GM19025 (cell line): ENCODE measurements around the gene GOLIM4.
"Not testable (repeated sequence)": the region's sequence is repeated elsewhere in the genome, so short reads cannot be mapped to it uniquely, and the experiment has no call there.

ENCODE experiments used
- ATAC-seq: cut with Tn5 transposase; IDR thresholded peaks from one replicate; pipeline ENCODE4 v1.9.1; 2021; ENCODE audit warnings: mild to moderate bottlenecking, low read depth, moderate library complexity; ENCODE audit not compliant: unreplicated experiment

The GOLIM4 gene, protein sequence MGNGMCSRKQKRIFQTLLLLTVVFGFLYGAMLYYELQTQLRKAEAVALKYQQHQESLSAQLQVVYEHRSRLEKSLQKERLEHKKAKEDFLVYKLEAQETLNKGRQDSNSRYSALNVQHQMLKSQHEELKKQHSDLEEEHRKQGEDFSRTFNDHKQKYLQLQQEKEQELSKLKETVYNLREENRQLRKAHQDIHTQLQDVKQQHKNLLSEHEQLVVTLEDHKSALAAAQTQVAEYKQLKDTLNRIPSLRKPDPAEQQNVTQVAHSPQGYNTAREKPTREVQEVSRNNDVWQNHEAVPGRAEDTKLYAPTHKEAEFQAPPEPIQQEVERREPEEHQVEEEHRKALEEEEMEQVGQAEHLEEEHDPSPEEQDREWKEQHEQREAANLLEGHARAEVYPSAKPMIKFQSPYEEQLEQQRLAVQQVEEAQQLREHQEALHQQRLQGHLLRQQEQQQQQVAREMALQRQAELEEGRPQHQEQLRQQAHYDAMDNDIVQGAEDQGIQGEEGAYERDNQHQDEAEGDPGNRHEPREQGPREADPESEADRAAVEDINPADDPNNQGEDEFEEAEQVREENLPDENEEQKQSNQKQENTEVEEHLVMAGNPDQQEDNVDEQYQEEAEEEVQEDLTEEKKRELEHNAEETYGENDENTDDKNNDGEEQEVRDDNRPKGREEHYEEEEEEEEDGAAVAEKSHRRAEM

DNA sequence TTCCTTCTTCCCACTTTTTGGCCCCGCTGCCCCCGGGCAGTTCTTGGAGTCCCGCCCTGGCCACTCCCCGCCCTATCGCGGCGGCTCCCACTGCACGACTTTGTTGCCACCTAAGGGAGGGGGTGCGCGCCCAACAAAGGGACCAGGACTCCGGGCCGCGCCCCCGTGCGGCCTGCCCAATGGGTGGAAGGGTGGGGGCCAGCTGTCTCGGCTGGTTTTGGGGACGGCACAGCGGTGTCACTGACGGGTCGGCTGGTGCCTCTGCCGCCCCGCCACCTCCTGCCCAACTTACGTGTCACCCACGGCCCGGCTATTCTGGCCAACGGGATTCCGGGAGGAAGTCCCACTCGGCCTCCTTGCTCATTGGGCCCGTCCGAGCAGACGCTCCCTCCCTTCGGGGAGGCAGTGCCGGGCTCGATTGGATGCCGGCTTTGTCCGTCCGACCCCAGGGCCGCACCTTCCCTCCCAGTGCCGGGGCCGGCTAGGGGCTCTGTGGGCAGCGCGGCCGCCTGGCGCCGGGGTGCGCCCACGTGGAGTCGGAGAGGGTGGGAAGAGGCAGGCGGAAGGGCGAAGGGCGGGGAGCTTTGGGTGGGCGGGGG is at the start of gene GOLIM4:
Gene GOLIM4, minus strand, starts transcription at position 314 of the 599 bp plus-strand sequence. CDS start 639 bp downstream, outside the sequence.
- ATAC-seq, result peak; percentile 83

DNA sequence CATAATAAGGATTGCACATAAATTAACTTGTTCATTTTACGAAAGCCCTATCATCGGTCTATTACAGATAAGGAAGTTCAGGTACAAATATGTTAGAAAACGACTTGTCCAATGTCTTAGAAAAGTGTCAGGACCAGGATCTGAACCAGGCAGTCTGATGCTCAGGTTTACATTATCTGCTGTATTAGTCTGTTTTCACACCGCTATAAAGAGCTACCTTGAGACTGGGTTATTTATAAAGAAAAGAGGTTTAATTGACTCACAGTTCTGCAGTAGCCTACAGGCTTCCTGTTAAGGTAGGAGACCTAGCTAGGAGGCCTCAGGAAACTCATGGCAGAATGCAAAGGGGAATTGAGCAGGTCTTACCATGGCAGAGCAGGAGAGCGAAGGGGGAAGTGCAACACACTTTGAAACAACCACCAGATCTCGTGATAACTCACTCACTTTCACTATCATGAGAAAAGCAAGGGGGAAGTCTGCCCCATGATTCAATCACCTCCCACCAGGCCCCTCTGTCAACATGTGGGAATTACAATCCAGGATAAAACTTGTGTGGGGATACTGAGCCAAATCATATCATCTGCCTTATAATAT is 45.8 kb upstream of the GOLIM4 start:
- ATAC-seq, result no peak

DNA sequence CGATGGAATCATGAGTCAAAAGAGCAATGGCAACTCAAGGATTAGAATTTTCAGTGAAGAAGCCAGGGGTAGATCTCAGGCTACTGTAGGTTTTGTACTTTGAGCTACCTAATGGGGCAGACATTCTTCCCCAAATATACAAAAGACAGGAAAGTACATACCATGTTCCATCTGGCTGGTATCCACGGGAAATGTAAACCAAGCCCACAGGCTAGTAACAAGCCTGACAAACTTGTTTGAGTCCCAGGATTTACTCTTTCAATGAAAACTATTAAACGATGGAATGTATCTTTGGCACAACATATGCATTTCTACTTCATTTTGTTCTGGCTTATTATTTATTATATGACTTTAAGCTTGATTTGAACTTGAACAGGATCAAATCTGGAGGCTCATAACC is 44.2 kb upstream of the GOLIM4 start:
- no peak for ATAC-seq

DNA sequence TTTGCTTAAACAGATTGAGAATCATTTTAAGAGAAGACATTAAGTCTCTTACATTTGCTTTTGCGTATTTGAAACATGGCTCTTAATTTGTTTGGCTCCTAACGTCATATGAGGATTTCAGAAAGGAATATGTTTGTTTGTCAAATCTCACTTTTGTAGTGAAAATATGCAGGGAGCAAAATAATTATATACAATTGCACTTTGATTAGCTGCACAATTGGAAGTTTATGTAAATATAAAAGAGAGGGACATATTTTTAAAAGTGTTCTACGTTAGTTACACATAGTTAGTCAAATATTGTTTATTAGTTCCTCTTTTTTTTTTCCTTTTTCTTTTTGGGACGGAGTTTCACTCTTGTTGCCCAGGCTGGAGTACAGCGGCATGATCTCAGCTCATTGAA is 42.7 kb upstream of the GOLIM4 start:
- no peak for ATAC-seq

DNA sequence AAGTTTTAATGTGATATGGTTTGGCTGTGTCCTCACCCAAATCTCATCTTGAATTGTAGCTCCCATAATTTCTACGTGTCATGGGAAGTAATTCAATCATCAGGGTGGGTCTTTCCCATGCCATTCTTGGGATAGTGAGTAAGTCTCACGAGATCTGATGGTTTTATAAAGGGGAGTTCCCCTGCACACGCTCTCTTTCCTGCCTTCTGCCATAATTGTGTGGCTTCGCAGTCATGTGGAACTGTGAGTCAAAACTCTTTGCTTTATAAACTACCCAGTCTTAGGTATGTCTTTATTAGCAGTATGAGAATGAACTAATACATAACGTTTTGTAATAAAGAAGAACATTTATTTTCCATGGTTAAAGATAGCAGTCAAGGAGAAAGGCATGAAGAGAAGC is 39.2 kb upstream of the GOLIM4 start:
- ATAC-seq, result peak; percentile 78

DNA sequence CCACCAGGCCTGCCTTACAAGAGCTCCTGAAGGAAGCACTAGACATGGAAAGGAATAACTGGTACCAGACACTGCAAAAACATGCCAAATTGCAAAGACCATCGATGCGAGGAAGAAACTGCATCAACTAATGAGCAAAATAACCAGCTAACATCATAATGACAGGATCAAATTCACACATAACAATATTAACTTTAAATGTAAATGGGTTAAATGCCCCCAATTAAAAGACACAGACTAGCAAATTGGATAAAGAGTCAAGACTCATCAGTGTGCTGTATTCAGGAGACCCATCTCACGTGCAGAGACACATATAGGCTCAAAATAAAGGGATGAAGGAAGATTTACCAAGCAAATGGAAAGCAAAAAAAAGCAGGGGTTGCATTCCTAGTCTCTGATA is 34.5 kb upstream of the GOLIM4 start:
- ATAC-seq, result not testable (repeated sequence)

DNA sequence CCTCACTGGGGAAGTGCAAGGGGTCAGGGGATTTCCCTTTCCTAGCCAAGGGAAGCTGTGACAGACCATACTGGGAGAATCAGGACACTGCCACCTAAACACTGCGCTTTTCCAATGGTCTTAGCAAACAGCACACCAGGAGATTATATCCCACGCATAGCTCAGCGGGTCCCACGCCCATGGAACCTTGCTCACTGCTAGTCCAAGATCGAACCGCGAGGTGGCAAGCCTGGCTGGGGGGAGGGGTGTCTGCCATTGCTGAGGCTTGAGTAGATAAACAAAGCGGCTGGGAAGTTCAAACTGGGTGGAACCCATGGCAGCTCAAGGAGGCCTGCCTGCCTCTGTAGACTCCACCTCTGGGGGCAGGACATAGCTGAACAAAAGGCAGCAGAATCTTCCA is 32.7 kb upstream of the GOLIM4 start:
- ATAC-seq, result not testable (repeated sequence)

DNA sequence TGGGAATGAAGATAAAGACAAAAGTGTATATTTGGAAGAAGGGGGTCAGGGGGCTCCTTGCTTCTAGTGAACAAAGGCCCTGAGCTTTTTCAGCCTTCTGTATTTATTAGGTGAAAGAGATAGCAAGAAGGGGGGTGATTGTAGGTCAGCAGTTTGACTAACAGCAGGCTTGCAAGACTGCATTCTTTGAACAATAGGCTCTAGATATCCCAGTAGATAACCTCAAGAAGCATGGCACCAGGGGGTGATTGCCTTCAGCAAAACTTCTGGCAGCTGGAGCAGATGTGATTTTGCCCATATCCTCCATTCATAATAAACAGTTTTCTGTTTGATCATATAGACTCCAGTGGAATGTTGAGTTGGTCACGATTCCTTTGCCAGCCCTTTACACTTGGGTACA is 31.7 kb upstream of the GOLIM4 start:
- no peak for ATAC-seq

DNA sequence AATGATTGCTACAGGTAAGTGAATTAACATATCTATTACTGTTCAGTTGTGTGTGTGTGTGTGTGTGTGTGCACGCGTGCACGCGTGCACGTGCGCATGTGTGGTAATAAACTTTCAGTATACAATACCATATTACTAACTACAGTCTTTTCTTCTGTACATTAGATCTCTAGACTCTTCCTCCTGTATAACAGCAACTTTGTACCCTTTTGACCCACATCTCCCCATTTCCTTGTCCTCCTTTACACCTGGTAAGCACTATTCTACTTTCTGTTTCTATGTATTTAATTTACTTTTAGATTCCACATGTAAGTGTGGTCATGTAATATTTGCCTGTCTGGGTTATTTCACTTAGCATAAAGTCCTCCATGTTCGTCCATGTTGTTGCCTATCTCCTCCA is 29.1 kb upstream of the GOLIM4 start:
- ATAC-seq, result no peak

DNA sequence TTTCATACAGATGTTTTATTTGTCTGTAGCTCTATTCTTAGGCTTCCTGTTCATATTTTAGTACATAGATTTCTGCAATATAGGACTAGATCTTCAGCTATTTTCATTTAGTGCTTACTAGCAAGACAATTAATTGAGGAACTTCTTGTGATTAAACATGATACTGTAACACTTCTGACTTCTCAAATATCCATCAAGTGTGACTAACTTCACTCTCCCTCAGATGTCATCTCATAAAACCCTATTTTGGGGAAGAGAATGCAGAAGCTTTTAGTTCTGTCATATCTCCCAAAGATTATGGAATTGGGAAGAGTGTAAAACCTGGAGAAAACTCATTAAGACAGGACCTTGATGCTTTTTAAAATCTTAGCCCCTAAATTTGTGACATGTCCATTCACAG is 28.6 kb upstream of the GOLIM4 start:
- ATAC-seq, result no peak

DNA sequence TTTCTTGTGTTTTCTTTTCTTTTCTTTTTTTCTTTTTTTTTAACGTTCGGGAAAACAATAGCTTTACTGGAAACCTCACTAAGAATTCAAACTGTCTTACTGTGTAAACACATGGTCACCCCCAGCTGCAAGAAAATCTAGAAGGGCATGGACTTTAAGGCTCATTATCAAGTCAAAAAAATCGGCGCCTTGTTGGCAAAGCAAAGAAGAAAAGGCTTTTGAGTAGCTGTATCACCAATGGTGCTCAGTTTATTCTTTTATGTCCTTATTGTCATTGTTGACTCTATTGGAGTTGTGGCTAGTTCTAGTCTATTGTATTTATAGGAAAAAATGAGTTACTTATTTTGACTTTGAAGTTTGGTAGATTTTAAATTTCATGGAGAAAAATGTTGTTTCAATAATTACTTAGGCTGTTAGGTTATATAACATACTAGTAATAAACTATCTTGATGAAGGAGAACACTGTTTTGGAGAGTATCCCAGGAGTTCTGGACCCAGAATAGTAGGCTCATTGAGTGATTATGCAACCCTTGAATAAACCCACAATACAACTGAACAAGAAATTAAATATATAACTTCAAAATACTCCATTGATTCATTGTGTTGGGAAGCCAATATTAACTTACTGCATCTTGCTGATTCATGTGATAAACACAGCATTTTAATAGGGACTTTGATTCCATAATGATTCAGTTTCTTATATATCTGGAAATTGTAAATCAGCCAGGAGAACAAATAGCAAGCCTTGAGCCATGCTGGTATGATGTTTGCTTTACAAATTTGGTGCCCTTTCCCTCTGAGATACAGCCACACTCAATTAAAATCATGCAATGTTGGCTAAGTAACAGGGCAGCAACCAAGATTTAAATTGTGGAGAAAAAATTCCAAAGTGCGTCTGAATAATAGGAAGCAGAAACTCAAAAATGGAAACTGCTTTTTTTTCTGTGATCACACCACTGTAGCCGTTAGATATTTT is 27.8 kb upstream of the GOLIM4 start:
- no peak for ATAC-seq

DNA sequence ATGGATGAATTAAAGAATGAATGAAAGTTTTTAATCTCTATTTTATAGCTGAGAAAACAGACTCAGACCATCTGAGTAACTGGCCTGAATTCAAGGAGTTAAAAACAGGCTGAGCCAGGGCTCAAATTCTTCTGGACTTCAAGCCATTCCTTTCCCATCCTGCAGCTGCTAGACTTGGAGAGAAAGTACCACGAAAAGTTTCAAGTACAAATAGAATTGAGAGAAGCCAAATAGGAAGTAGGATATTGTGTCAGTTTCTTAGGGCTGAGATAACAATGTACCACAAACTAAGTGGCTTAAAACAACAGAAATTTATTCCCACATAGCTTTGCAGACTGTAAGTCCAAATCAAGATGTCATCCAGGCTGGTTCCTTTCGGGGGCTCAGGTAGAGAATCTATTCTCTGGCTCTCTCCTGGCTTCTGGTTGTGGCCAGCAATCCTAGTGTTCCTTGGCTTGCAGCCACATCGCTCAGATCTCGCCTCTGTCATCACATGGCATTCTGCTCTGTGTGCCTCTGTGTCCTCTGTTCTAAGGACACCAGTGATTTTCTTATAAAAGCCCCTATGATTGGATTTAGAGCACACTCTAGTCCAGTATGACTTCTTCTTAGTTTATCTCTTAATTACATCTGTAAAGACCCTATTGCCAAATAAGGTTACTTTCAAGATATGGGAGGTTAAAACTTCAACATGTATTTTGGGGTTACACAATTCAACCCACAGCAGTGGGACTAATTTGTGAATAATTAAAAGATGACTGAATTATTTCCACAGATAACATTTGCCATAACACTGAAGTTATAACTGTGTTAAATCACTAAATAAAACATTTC is 25.7 kb upstream of the GOLIM4 start:
- no peak for ATAC-seq

DNA sequence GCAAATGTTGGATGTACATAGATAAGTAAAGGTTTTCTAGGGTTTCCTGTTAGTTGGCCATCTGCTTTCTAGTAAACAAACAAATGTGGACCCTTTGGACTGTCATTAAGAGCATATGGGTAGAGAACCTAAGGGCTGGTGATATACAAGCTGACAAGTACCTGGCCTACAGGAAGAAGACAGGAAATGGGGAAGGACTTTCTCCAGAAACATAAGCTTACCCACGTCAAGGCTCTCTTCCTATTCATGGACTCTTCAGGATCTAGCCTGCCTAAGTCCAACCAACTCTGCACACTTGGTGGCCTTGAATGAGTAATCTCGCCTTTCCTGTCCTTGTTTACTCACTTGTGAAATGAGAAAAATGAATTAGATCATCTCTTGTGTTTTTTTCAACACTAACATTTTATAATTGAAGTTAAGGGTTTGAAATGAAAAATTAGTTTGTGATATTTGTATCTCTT is 22.2 kb upstream of the GOLIM4 start:
- no peak for ATAC-seq

DNA sequence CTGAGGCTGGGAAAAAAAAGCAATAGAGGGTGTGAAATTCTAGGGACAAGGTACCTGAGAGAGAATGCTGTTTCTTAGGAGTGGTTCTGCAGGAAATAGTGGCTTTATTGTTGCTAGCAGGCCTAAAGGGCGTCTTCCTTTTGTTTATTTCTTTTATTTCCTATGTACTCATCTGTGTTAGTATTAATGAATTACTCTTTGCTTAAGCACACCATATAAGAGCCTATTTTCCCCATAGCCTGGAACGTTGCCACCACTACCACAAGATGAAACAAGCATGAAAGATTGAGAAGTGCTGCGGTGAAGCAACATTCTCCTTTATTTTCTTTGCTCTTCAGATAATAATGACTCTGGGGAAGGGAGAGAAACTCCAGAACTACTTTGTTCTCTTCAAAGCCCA is 21.3 kb upstream of the GOLIM4 start:
- no peak for ATAC-seq

DNA sequence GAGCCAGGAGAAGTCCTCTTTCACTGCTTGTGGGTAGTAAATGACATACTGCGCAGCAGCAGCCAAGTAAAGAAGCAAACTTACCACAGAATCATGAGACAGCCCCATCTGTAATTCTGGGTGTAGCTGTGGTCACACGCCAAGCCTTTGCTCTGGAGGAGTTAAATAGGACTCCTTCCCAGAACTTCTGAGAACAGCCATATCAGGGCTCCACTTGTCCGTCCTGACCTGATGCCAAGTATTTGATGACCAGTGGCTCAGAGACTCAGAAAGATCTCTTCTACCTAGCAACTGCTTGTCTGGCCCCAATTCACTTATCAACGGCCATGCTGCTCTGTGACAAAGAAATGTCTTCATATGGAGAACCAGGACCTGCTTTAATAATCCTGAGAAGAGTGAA is 20.6 kb upstream of the GOLIM4 start:
- no peak for ATAC-seq

DNA sequence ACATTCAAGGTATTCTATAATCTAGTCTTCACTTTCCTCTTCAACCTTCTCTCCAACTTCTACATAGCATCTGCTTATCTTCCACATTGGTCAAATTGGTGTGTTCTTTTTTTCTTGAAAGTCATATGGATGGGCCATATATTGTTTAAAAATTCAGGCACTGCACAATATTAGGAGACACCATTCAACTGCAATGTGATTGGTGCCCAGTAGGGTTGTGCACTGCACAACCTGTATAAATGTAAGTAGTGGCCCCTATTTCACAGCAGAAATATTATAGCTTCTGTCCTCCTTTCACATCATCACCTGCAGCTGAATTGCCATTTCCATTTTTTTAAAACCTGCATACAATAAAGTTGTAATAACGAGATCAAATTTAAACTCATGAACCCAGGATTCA is 18.1 kb upstream of the GOLIM4 start:
- ATAC-seq, result no peak

DNA sequence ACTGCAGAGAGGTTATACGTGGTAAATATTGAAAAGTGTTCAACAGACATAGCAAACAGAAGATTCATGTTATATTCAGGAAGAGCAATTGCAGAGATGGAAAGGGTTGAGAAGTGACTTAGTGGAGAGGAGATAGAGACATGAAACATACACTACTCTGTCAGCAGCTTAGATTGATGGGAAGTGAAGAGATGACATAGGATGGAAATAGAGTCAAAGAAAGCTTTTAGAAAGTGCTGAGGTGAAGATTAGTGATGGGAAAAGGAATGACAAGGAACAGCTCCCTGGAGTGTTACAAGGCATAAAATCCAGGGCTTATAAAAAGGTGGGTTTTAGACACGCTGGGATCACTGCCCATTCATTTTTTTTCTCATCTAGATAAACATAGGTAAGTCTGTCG is 17.2 kb upstream of the GOLIM4 start:
- no peak for ATAC-seq

DNA sequence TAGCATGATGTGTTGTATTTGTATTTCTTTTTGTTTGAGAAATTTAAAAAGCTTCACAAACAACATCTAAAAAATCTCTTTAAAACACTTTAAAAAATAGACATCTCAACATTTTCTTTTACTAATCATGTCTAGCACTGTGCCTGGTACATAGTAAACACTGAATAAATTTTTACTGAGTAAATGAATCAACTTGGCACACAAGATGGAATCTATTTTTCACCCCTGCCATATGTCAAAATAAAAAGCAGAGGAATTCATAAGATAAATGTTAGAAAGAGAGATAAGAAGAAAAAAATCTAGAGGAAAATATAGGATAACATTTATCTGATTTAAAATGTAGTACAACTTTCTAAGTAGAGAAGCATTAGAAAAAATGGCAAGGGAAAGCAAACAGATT is 8.6 kb upstream of the GOLIM4 start:
- no peak for ATAC-seq

DNA sequence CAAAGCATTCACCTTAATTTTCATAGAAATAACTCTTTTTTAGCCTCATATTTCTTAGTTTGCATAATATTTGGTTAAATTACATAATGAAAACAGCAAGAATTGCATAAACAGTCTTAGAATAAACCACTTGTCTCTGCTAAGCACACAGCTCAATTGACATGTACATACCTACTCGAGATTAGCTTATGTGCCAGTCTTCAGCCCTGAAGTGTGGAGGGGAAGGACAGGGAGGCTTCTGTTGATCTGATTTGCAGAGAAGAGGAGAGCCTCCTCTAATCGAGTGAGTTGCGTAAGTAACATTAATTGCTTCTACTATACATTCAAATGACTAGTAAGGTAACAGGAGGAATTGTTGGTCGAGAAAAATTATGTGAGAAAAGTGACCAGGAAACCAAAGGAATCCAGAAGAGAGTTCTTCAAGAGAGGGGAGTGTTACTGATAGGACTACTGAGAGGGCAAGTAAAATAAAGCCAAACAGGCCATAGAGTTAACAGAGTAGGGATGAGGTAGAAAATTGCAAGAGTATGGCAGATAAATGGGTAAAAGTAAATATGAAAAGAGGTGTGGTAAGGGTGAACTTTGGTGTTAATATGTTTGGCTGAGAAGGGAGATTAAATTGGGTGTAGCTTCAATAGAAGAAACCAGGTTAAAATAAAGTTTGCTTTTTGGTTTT is 7.1 kb upstream of the GOLIM4 start:
- no peak for ATAC-seq
